GM12878 (cell line): Measurements from ENCODE around the gene RPS27L. TPM values are rescaled to one million over a fixed set of nuclear protein-coding genes. Genes with fewer than 3 reads are reported as not detected.

ENCODE experiments used
- ATAC-seq: fragments of 200-7000 bp; cut with Tn5 transposase; 3 replicates; pipeline ENCODE4 v1.9.1; 2020; ENCODE audit warnings: mild to moderate bottlenecking, moderate library complexity
- BruUV-seq: library from RNA; stranded (reverse); fragments of 400-500 nt; replicated peaks from 2 replicates; lab custom pipeline; 2021; lab: Mats Ljungman, UMichigan
- CTCF ChIA-PET: fragments of 300-600 bp; sonication (Branson Sonifier 250); formaldehyde crosslinking; extraction: SDS; loops from one replicate; lab custom pipeline; 2021; ENCODE audit warnings: inconsistent platforms; lab: Yijun Ruan, JAX
- POLR2A ChIA-PET: fragments of 350-600 bp; formaldehyde crosslinking; extraction: SDS; loops from one replicate; lab custom pipeline; 2021; ENCODE audit warnings: inconsistent platforms; lab: Charles Lee
- RAD21 ChIA-PET: fragments of 300-600 bp; sonication (Branson Sonifier 250); formaldehyde crosslinking; loops from one replicate; lab custom pipeline; 2023; ENCODE audit warnings: antibody characterized with exemption; ENCODE audit not compliant: unreplicated experiment; lab: Charles Lee
- SMC1A ChIA-PET: fragments of 300-600 bp; sonication (Branson Sonifier 250); formaldehyde crosslinking; loops from one replicate; lab custom pipeline; 2023; ENCODE audit not compliant: unreplicated experiment, uncharacterized antibody; lab: Charles Lee
- DNase-seq: peaks from one replicate; pipeline ENCODE4 v3.0.0-alpha.2; 2011; ENCODE audit warnings: low read depth, low spot score
- FAIRE-seq: peaks from 3 replicates; lab custom pipeline; 2011; peaks lifted over from hg19 to GRCh38; lab: Jason Lieb, UNC
- H2AFZ ChIP-seq: 2 replicates; pipeline ENCODE4 v1.6.0; 2011; ENCODE audit warnings: low read depth, low read length, control low read depth; ENCODE audit not compliant: control insufficient read depth
- H3K27ac ChIP-seq: 2 replicates; pipeline ENCODE4 v1.5.1; 2011; ENCODE audit warnings: control low read depth; ENCODE audit not compliant: control insufficient read depth, insufficient read depth
- H3K27me3 ChIP-seq, 2 experiments: replicated peaks in 1 of 2; 2 replicates each; pipeline versions ENCODE4 v1.6.0 to v1.6.1; 2011; ENCODE audit warnings: low read length in 1 of 2; ENCODE audit not compliant: control insufficient read depth in 2 of 2, insufficient read depth in 2 of 2
- H3K36me3 ChIP-seq, 2 experiments: 2 replicates each; pipeline ENCODE4 v1.5.1; 2011; ENCODE audit warnings: low read length in 1 of 2; ENCODE audit not compliant: control insufficient read depth in 2 of 2, insufficient read depth in 2 of 2
- H3K4me1 ChIP-seq: 2 replicates; pipeline ENCODE4 v1.6.1; 2011; ENCODE audit warnings: mild to moderate bottlenecking, low read length, moderate library complexity, mixed read lengths; ENCODE audit not compliant: control insufficient read depth, insufficient read depth
- H3K4me2 ChIP-seq: 2 replicates; pipeline ENCODE4 v1.6.0; 2011; ENCODE audit warnings: control low read depth; ENCODE audit not compliant: control insufficient read depth, insufficient read depth
- H3K4me3 ChIP-seq: fragments of 200-600 bp; sonication (generic); 2 replicates; pipeline ENCODE4 v1.5.1; 2016
- H3K79me2 ChIP-seq: 2 replicates; pipeline ENCODE4 v1.6.0; 2011; ENCODE audit warnings: low read length; ENCODE audit not compliant: control insufficient read depth, insufficient read depth
- H3K9ac ChIP-seq: 2 replicates; pipeline ENCODE4 v1.8.0; 2011; ENCODE audit warnings: low read length, control low read depth, mixed read lengths; ENCODE audit not compliant: control insufficient read depth, insufficient read depth
- H3K9me3 ChIP-seq: replicated peaks from 3 replicates; pipeline ENCODE4 v1.5.1; 2011; ENCODE audit warnings: mild to moderate bottlenecking, low read length; ENCODE audit not compliant: control insufficient read depth, insufficient read depth
- H4K20me1 ChIP-seq: 2 replicates; pipeline ENCODE4 v1.6.0; 2011; ENCODE audit not compliant: control insufficient read depth, insufficient read depth
- CEBPB ChIP-seq, 2 experiments: fragments of 150-350 bp in 1 of 2; IDR thresholded peaks; 2 replicates each; pipeline ENCODE4 v1.6.1; 2012 to 2014; ENCODE audit warnings: low read depth in 2 of 2, low read length in 2 of 2, borderline replicate concordance in 1 of 2, inconsistent platforms in 1 of 2
- EGR1 ChIP-seq, 2 experiments: IDR thresholded peaks; 1 replicate in 1 of 2; 2 replicates in 1 of 2; pipeline ENCODE4 v1.6.1; 2011 to 2012; ENCODE audit warnings: low read depth in 2 of 2, low read length in 2 of 2, borderline replicate concordance in 1 of 2, mild to moderate bottlenecking in 1 of 2, moderate library complexity in 1 of 2
- HDAC2 ChIP-seq: fragments of 200-600 bp; sonication (generic); IDR thresholded peaks from 2 replicates; pipeline ENCODE4 v1.6.1; 2017
- NFYA ChIP-seq: IDR thresholded peaks from 2 replicates; pipeline ENCODE4 v1.6.1; 2011; ENCODE audit warnings: low read depth, mild to moderate bottlenecking, low read length, improper control_type of control experiment, borderline replicate concordance
- RAD21 ChIP-seq: IDR thresholded peaks from 2 replicates; pipeline ENCODE4 v1.6.1; 2011; ENCODE audit warnings: mild to moderate bottlenecking, low read depth, low read length, moderate library complexity; ENCODE audit not compliant: insufficient read depth
- RB1 ChIP-seq: fragments of 450-650 bp; formaldehyde crosslinking; IDR thresholded peaks from 2 replicates; pipeline ENCODE4 v1.6.1; 2017; ENCODE audit warnings: mild to moderate bottlenecking, borderline replicate concordance
- RBBP5 ChIP-seq: fragments of 200-600 bp; sonication (generic); conservative IDR thresholded peaks from 2 replicates; pipeline ENCODE4 v1.6.1; 2016
- RFX5 ChIP-seq: IDR thresholded peaks from 2 replicates; pipeline ENCODE4 v1.6.1; 2011; ENCODE audit warnings: low read depth, low read length, improper control_type of control experiment
- TARDBP ChIP-seq: IDR thresholded peaks from 2 replicates; pipeline ENCODE4 v1.6.1; 2016; ENCODE audit warnings: borderline replicate concordance
- TCF3 ChIP-seq: IDR thresholded peaks from 2 replicates; pipeline ENCODE4 v1.6.1; 2012; ENCODE audit warnings: low read depth, mild to moderate bottlenecking, low read length, borderline replicate concordance; ENCODE audit not compliant: insufficient read depth
- ZSCAN29 ChIP-seq: fragments of 450-650 bp; IDR thresholded peaks from 2 replicates; pipeline ENCODE4 v1.6.1; 2017; ENCODE audit warnings: mild to moderate bottlenecking, moderate library complexity
- WGBS: methylation state at CpG from one replicate; pipeline ENCODE4 v1.1.6; 2016; ENCODE audit warnings: low lambda C conversion rate; ENCODE audit not compliant: insufficient replicate concordance, insufficient coverage; ENCODE audit errors: missing lambda C conversion rate; 5-methylcytosine and 5-hydroxymethylcytosine counted together
- in situ Hi-C: fragments of 300-500 bp; cut with MboI; formaldehyde crosslinking; loops from 9 replicates; pipeline ENCODE4 v1.14.3; 2018; ENCODE audit warnings: mixed read lengths
- intact Hi-C: fragments of 100-400 bp; cut with micrococcal nuclease; formaldehyde crosslinking; loops from one replicate; pipeline ENCODE4 v1.14.2; 2022; ENCODE audit not compliant: unreplicated experiment
- polyA plus RNA-seq, 11 experiments: library from polyadenylated mRNA; depleted of rRNA in 4 of 11; unstranded in 6 of 11; stranded (reverse) in 5 of 11; fragments of >200 nt; fragmentation: Nextera tagmentation in 4 of 11; fragmentation: Illumina TruSeq in 1 of 11; extraction: Ambion mirVana in 4 of 11; extraction: Trizol in 1 of 11; gene quantifications; 1 replicate in 1 of 11; 2 replicates in 10 of 11; pipeline versions ENCODE4 v1.2.1 to v1.2.3, GENCODE V29; 2011 to 2016; ENCODE audit warnings: inconsistent platforms in 2 of 11, missing spikeins in 2 of 11, low read depth in 1 of 11
- total RNA-seq, 4 experiments: library from RNA; depleted of rRNA in 3 of 4; stranded (reverse); fragments of >200 nt in 3 of 4; fragmentation: Illumina TruSeq in 1 of 4; extraction: Trizol in 1 of 4; gene quantifications; 2 replicates each; pipeline versions ENCODE4 v1.2.1 to v1.2.3, GENCODE V29; 2013 to 2021
- TF ChIP-seq, protein P1 (sequence below): fragments of 450-650 bp; IDR thresholded peaks from 2 replicates; pipeline ENCODE4 v1.6.1; 2017; ENCODE audit warnings: low read depth, mild to moderate bottlenecking, moderate library complexity
- TF ChIP-seq, protein P2 (sequence below): IDR thresholded peaks from 2 replicates; pipeline ENCODE4 v1.6.1; 2011; ENCODE audit warnings: borderline replicate concordance, low read depth, mild to moderate bottlenecking, moderate library complexity, mixed read lengths, low read length; ENCODE audit not compliant: insufficient read depth; ENCODE audit errors: extremely low read length

Gene RPS27L
- total and polyA plus RNA-seq, 10 of the 15 experiments (the other 5 are each of a cell fraction or from before 2014, with no cell fraction given), result 133 to 970 (median 220) TPM

DNA sequence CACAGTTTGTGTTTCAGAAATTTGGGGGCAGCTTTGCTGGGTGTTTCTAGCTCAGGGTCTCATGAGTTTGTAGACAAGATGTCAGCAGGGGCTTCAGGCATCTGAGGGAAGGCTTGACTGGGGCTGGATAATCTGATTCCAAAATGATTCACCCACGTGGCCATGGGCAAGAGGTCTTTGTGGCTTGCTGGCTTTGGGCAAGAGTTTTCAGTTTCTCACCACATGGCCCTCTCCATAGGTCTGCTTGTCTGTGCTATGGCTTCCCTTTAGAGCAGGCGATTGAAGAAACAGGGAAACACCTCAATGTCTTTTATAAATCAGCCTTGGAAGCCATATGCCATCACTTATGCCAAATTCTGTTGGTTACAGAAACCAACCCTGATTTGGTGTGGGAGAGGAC is 11.9 kb downstream of the RPS27L start:
- no TSS peak for BruUV-seq
- Histone ChIP-seq H3K27ac (no peak overlapping the region), H3K4me1 (no peaks in the 10 kb centered on the region), H3K4me3 (no peak overlapping the region), H3K36me3 (peaks cover 0 to 3% of the 10 kb centered on the region in 2 experiments; a peak in 2 of 4 replicates), H3K79me2 (no peaks in the 10 kb centered on the region), H3K9ac (no peak overlapping the region), H4K20me1 (no peaks in the 10 kb centered on the region), H3K9me3 (no peaks in the 10 kb centered on the region), H3K27me3 (no peaks in the 10 kb centered on the region), H3K4me2 (no peak overlapping the region), H2AFZ (no peak overlapping the region)
- WGBS, result 69% methylated on average over 2 of the region's 2 CpGs
- SMC1A ChIA-PET, result no interaction called here
- no peak for TF ChIP-seq NFYA
- no peak for TF ChIP-seq EGR1 (IDR thresholded peaks at IDR 0.05; ENCODE audit: borderline replicate concordance in 1 of 2, low read depth in 2 of 2, low read length in 2 of 2)
- TF ChIP-seq RAD21, result no peak
- no peak for TF ChIP-seq HDAC2
- no peak for TF ChIP-seq TCF3
- no peak for TF ChIP-seq RFX5
- TF ChIP-seq RBBP5, result no peak
- TF ChIP-seq, protein P1, sequence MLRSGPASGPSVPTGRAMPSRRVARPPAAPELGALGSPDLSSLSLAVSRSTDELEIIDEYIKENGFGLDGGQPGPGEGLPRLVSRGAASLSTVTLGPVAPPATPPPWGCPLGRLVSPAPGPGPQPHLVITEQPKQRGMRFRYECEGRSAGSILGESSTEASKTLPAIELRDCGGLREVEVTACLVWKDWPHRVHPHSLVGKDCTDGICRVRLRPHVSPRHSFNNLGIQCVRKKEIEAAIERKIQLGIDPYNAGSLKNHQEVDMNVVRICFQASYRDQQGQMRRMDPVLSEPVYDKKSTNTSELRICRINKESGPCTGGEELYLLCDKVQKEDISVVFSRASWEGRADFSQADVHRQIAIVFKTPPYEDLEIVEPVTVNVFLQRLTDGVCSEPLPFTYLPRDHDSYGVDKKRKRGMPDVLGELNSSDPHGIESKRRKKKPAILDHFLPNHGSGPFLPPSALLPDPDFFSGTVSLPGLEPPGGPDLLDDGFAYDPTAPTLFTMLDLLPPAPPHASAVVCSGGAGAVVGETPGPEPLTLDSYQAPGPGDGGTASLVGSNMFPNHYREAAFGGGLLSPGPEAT, result no peak
- TF ChIP-seq TARDBP, result no peak
- TF ChIP-seq, protein P2, sequence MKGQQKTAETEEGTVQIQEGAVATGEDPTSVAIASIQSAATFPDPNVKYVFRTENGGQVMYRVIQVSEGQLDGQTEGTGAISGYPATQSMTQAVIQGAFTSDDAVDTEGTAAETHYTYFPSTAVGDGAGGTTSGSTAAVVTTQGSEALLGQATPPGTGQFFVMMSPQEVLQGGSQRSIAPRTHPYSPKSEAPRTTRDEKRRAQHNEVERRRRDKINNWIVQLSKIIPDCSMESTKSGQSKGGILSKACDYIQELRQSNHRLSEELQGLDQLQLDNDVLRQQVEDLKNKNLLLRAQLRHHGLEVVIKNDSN, result no peak
- no peak for TF ChIP-seq RB1
- TF ChIP-seq ZSCAN29, result no peak
- no peak for TF ChIP-seq CEBPB (IDR thresholded peaks at IDR 0.05; ENCODE audit: borderline replicate concordance in 1 of 2, low read depth in 2 of 2, low read length in 2 of 2)
- DNase-seq (no peak), FAIRE-seq (no peak), ATAC-seq (no peak)
- CTCF ChIA-PET, result no interaction called here
- in situ Hi-C loops (no loop called here), intact Hi-C loops (no loop called here)
- RAD21 ChIA-PET, result no interaction called here
- POLR2A ChIA-PET, result no interaction called here
